Kidney (tissue), 14 donors: ENCODE measurements around the gene IQCM. TPM values are rescaled to one million over a fixed set of nuclear protein-coding genes. Genes with fewer than 3 reads are reported as not detected.

Experiments used
- DNase-seq, 5 donors: peaks; one replicate each; pipeline ENCODE4 v3.0.0-alpha.2; 2013 to 2020
- FAIRE-seq: peaks from 2 replicates; lab custom pipeline; 2012; peaks lifted over from hg19 to GRCh38; lab: Jason Lieb, UNC
- H3K27ac ChIP-seq, 2 donors: one replicate each; pipeline ENCODE4 v1.7.0; 2013; ENCODE audit warnings: low read depth in 2 of 2, low read length in 2 of 2, inconsistent platforms in 1 of 2
- H3K27me3 ChIP-seq: one replicate; pipeline ENCODE4 v1.7.1; 2013; ENCODE audit warnings: low read length, inconsistent platforms; ENCODE audit not compliant: control insufficient read depth, insufficient read depth
- H3K36me3 ChIP-seq, 3 donors: one replicate each; pipeline versions ENCODE4 v1.7.0 to v1.7.1; 2013; ENCODE audit warnings: low read length in 3 of 3, control low read depth in 1 of 3, inconsistent platforms in 1 of 3; ENCODE audit not compliant: insufficient read depth in 3 of 3, control insufficient read depth in 2 of 3
- H3K4me1 ChIP-seq, 3 donors: one replicate each; pipeline versions ENCODE4 v1.7.0 to v1.7.1; 2013; ENCODE audit warnings: low read length in 3 of 3, inconsistent platforms in 1 of 3, low read depth in 1 of 3; ENCODE audit not compliant: control insufficient read depth in 2 of 3, insufficient read depth in 2 of 3
- H3K4me3 ChIP-seq, 3 donors: one replicate each; pipeline versions ENCODE4 v1.7.0 to v1.8.1; 2013; ENCODE audit warnings: low read length in 3 of 3, control low read depth in 1 of 3, inconsistent platforms in 1 of 3
- H3K9ac ChIP-seq, 3 donors: one replicate each; pipeline versions ENCODE4 v1.7.0 to v1.7.1; 2013; ENCODE audit warnings: low read length in 3 of 3, control low read depth in 1 of 3, inconsistent platforms in 1 of 3
- H3K9me3 ChIP-seq, 3 donors: one replicate each; pipeline versions ENCODE4 v1.7.0 to v1.7.1; 2013; ENCODE audit warnings: low read length in 3 of 3, control low read depth in 1 of 3, inconsistent platforms in 1 of 3; ENCODE audit not compliant: control insufficient read depth in 2 of 3, insufficient read depth in 1 of 3
- intact Hi-C: fragments of 100-400 bp; cut with DNase I; formaldehyde crosslinking; loops from one replicate; pipeline ENCODE4 v1.11.1; 2022
- polyA plus RNA-seq: library from polyadenylated mRNA; stranded (reverse); fragments of 350-450 nt; fragmentation: Illumina TruSeq; extraction: RNeasy Lipid Tissue Mini Kit (QIAGEN cat#74804); gene quantifications from one replicate; pipeline ENCODE4 v1.2.3, GENCODE V29; 2014; ENCODE audit warnings: low read depth, low replicate concordance; ENCODE audit not compliant: insufficient read depth
- total RNA-seq: library from RNA; stranded (reverse); fragmentation: NEBNext Ultra II Directional; extraction: Animal tissue kit (Norgen Biotek cat#: 25700); gene quantifications from one replicate; pipeline ENCODE4 v1.2.1, GENCODE V29; 2021
- TF ChIP-seq, protein P1 (sequence below): IDR thresholded peaks from 3 replicates; pipeline ENCODE4 v1.5.1; 2012; ENCODE audit warnings: mild to moderate bottlenecking, moderate library complexity, borderline replicate concordance; ENCODE audit not compliant: insufficient read depth; ENCODE audit errors: extremely low read depth
- donor health status: control.
- donor health status: control.
- donor health status: control.
- donor health status: control.
- donor health status: control.
- donor health status: DM: yes; HTN: yes; CAD: no.
- donor health status: Normal renal cell carcinoma (clear cell type).

The IQCM gene
- total and polyA plus RNA-seq, 2 donors from 2014 or later: not detected

DNA sequence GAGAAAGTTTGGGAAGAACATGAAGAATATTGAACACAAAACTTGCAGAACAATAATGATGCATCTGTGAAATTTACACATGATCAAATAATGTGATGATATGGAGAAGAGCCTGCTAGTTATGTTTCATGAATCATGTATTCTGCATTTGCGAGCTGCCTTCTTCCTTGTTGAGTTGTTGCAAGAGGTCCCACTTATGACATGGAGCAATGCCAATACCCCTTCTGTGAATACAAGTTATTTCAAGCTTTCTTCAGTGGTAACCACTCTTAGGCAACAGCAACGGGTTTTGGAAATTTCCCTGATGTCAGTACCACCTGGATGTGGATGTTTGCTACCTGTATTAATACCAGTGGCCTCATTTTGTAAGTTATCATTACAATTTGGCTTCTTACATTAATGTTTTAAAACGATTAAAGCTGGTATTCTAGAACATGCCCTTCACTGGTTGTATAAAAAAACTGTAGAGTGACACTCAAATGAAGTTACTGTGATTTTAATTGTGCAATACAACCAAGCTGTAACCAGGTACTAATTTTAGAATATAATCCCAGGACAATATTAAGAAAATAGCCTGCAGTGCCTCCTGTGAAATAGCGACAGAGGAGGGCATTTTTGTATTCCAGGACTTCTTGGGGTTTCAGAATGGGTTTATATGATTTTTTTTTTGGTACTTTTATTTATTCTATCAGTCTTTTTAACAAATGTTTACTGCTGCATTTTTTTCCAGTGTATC is 25.3 kb downstream of the IQCM start:
- FAIRE-seq (no peak), DNase-seq (no peak)
- TF ChIP-seq, protein P1, sequence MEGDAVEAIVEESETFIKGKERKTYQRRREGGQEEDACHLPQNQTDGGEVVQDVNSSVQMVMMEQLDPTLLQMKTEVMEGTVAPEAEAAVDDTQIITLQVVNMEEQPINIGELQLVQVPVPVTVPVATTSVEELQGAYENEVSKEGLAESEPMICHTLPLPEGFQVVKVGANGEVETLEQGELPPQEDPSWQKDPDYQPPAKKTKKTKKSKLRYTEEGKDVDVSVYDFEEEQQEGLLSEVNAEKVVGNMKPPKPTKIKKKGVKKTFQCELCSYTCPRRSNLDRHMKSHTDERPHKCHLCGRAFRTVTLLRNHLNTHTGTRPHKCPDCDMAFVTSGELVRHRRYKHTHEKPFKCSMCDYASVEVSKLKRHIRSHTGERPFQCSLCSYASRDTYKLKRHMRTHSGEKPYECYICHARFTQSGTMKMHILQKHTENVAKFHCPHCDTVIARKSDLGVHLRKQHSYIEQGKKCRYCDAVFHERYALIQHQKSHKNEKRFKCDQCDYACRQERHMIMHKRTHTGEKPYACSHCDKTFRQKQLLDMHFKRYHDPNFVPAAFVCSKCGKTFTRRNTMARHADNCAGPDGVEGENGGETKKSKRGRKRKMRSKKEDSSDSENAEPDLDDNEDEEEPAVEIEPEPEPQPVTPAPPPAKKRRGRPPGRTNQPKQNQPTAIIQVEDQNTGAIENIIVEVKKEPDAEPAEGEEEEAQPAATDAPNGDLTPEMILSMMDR: no peak
- Histone ChIP-seq H3K9me3 (no peaks in the 10 kb centered on the region), H3K27ac (no peak overlapping the region), H3K9ac (no peak overlapping the region), H3K4me1 (no peaks in the 10 kb centered on the region), H3K4me3 (no peak overlapping the region), H3K27me3 (no peaks in the 10 kb centered on the region), H3K36me3 (no peaks in the 10 kb centered on the region)
- intact Hi-C loops: no loop called here

DNA sequence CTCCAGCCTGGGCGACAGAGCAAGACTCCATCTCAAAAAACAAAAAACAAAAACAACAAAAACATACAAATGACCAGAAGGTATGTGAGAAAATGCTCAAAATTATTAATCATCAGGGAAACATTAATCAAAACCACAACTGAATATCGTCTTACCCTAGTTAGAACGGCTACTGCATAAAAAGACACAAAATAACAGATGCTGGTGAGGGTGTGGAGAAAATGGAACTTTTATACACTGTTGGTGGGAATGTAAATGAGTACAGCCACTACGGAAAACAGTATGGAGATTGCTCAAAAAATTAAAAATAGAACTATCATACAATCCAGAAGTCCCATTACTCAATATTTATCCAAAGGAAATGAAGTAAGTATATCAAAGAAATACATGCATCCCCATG is 27.3 kb downstream of the IQCM start:
- intact Hi-C loops: no loop called here
- Histone ChIP-seq H3K4me1 (no peaks in the 10 kb centered on the region), H3K4me3 (no peak overlapping the region), H3K9ac (no peak overlapping the region), H3K27ac (no peak overlapping the region), H3K27me3 (no peaks in the 10 kb centered on the region), H3K9me3 (no peaks in the 10 kb centered on the region), H3K36me3 (no peaks in the 10 kb centered on the region)
- no peak for DNase-seq
- FAIRE-seq: no peak
- TF ChIP-seq, protein P1: no peak

DNA sequence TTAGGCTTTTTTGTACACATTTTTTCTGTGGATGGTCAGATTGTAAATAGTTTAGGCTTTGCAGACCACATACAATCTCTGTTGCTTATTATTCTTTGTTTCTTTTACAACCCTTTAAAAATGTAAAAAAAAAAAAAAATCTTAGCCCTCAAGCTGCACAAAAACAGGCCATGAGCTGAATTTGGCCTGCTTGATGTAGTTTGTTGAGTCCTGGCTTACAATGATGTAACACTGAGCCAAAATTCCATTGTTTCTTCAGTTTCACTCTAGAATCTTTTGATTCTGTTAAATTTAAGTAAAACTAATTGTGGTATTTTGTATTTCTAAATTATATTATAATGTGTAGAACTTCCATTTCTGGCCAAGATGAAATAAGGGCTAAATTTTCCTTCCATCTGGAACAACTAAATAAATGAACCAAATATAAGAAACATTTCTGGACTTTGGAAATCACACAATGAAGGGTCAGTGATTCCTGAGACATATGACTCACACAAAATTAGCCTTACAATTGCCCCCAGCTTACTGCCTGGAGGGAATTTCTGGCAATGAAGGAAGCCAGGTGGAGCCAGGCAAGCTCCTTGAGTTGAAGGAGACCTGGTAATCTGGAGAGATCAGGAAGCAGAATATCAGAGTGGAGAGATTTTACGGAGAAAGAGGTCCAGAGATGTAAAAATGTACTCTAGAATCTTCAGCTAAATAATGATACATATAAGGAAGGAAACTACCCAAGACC is 29.8 kb downstream of the IQCM start:
- H3K4me3 ChIP-seq: no peak overlapping the region
- intact Hi-C loops: no loop called here
- H3K27me3 ChIP-seq: no peaks in the 10 kb centered on the region
- H3K4me1 ChIP-seq: no peaks in the 10 kb centered on the region
- no peaks in the 10 kb centered on the region for H3K9me3 ChIP-seq
- H3K36me3 ChIP-seq: no peaks in the 10 kb centered on the region
- FAIRE-seq: no peak
- DNase-seq: no peak
- H3K27ac ChIP-seq: no peak overlapping the region
- no peak overlapping the region for H3K9ac ChIP-seq
- TF ChIP-seq, protein P1: no peak
